Liver (tissue), 9 donors: ENCODE measurements around the gene CCT4. TPM values are rescaled to one million over a fixed set of nuclear protein-coding genes. Genes with fewer than 3 reads are reported as not detected.

Experiments
- DNase-seq: peaks from one replicate; pipeline ENCODE4 v3.0.0-alpha.2; 2017; ENCODE audit warnings: low spot score
- H3K27ac ChIP-seq, 2 donors: one replicate each; pipeline ENCODE4 v1.7.0; 2013; ENCODE audit warnings: inconsistent platforms in 2 of 2, low read length in 2 of 2, control low read depth in 1 of 2, low read depth in 1 of 2, mild to moderate bottlenecking in 1 of 2
- H3K27me3 ChIP-seq, 4 donors: one replicate each; pipeline versions ENCODE4 v1.6.1 to v1.7.0; 2013; ENCODE audit warnings: low read length in 3 of 4, inconsistent platforms in 1 of 4, mild to moderate bottlenecking in 1 of 4, moderate library complexity in 1 of 4; ENCODE audit not compliant: control insufficient read depth in 4 of 4, insufficient read depth in 4 of 4
- H3K36me3 ChIP-seq, 4 donors: one replicate each; pipeline versions ENCODE4 v1.6.1 to v1.7.0; 2013; ENCODE audit warnings: low read length in 3 of 4, mild to moderate bottlenecking in 3 of 4, low read depth in 1 of 4, moderate library complexity in 1 of 4; ENCODE audit not compliant: control insufficient read depth in 4 of 4, insufficient read depth in 3 of 4
- H3K4me1 ChIP-seq, 4 donors: one replicate each; pipeline versions ENCODE4 v1.6.1 to v1.7.0; 2013; ENCODE audit warnings: low read length in 3 of 4, mild to moderate bottlenecking in 3 of 4, moderate library complexity in 1 of 4; ENCODE audit not compliant: control insufficient read depth in 4 of 4, insufficient read depth in 4 of 4
- H3K4me3 ChIP-seq, 3 donors: one replicate each; pipeline versions ENCODE4 v1.6.1 to v1.7.0; 2013; ENCODE audit warnings: low read length in 3 of 3, control low read depth in 1 of 3, low read depth in 1 of 3, mild to moderate bottlenecking in 1 of 3
- H3K9ac ChIP-seq, 2 donors: one replicate each; pipeline ENCODE4 v1.7.0; 2013; ENCODE audit warnings: low read length in 2 of 2, mild to moderate bottlenecking in 2 of 2, moderate library complexity in 2 of 2, control low read depth in 1 of 2, low read depth in 1 of 2
- H3K9me3 ChIP-seq, 4 donors: one replicate each; pipeline versions ENCODE4 v1.6.1 to v1.7.0; 2013; ENCODE audit warnings: low read length in 3 of 4; ENCODE audit not compliant: control insufficient read depth in 4 of 4
- CTCF ChIP-seq: fragments of 150-350 bp; IDR thresholded peaks from 2 replicates; pipeline ENCODE4 v1.5.1; 2017; ENCODE audit warnings: improper control_type of control experiment, low read depth, low read length; ENCODE audit not compliant: missing input control
- EGR1 ChIP-seq, 2 donors: IDR thresholded peaks; 2 replicates each; pipeline ENCODE4 v1.6.1; 2016 to 2018; ENCODE audit warnings: antibody characterized with exemption in 2 of 2, low read depth in 2 of 2
- FOXA1 ChIP-seq: IDR thresholded peaks from 2 replicates; pipeline ENCODE4 v1.6.1; 2016; ENCODE audit warnings: antibody characterized with exemption
- FOXA2 ChIP-seq: IDR thresholded peaks from 2 replicates; pipeline ENCODE4 v1.6.1; 2016; ENCODE audit warnings: antibody characterized with exemption
- GABPA ChIP-seq, 2 donors: IDR thresholded peaks in 1 of 2; conservative IDR thresholded peaks in 1 of 2; 2 replicates each; pipeline ENCODE4 v1.6.1; 2016; ENCODE audit warnings: antibody characterized with exemption in 2 of 2, mild to moderate bottlenecking in 1 of 2, moderate library complexity in 1 of 2
- HNF4A ChIP-seq, 2 donors: conservative IDR thresholded peaks; 2 replicates each; pipeline ENCODE4 v1.6.1; 2016; ENCODE audit warnings: antibody characterized with exemption in 2 of 2, mild to moderate bottlenecking in 2 of 2
- HNF4G ChIP-seq: IDR thresholded peaks from 2 replicates; pipeline ENCODE4 v1.6.1; 2016; ENCODE audit warnings: antibody characterized with exemption
- JUND ChIP-seq, 2 donors: IDR thresholded peaks; 2 replicates each; pipeline ENCODE4 v1.6.1; 2016; ENCODE audit warnings: antibody characterized with exemption in 2 of 2
- MAX ChIP-seq: IDR thresholded peaks from 2 replicates; pipeline ENCODE4 v1.6.1; 2016; ENCODE audit warnings: antibody characterized with exemption
- RAD21 ChIP-seq, 2 donors: IDR thresholded peaks; 2 replicates each; pipeline ENCODE4 v1.6.1; 2016; ENCODE audit warnings: antibody characterized with exemption in 2 of 2, mild to moderate bottlenecking in 2 of 2
- RXRA ChIP-seq, 2 donors: IDR thresholded peaks; 2 replicates each; pipeline ENCODE4 v1.6.1; 2017 to 2018; ENCODE audit warnings: antibody characterized with exemption in 2 of 2, mild to moderate bottlenecking in 1 of 2
- TAF1 ChIP-seq: conservative IDR thresholded peaks from 2 replicates; pipeline ENCODE4 v1.6.1; 2016; ENCODE audit warnings: antibody characterized with exemption, mild to moderate bottlenecking
- YY1 ChIP-seq: IDR thresholded peaks from 2 replicates; pipeline ENCODE4 v1.6.1; 2016; ENCODE audit warnings: antibody characterized with exemption, mild to moderate bottlenecking
- ZBTB33 ChIP-seq: IDR thresholded peaks from 2 replicates; pipeline ENCODE4 v1.6.1; 2016; ENCODE audit warnings: antibody characterized with exemption
- WGBS: extraction: QIAGEN DNeasy Blood & Tissue Kit; methylation state at CpG from one replicate; pipeline ENCODE4 v1.1.7; 2013; 5-methylcytosine and 5-hydroxymethylcytosine counted together
- polyA plus RNA-seq, 2 donors: library from polyadenylated mRNA; stranded (reverse) in 1 of 2; unstranded in 1 of 2; fragments of 200-250 nt in 1 of 2; fragments of >200 nt in 1 of 2; fragmentation: Nextera tagmentation in 1 of 2; extraction: Ambion mirVana in 1 of 2; gene quantifications; one replicate each; pipeline versions ENCODE4 v1.2.1 to v1.2.3, GENCODE V29; 2013 to 2015
- total RNA-seq, 2 donors: library from RNA; depleted of rRNA; stranded (reverse); fragments of >200 nt; gene quantifications; one replicate each; pipeline ENCODE4 v1.2.3, GENCODE V29; 2014
- TF ChIP-seq, protein P1 (sequence below): IDR thresholded peaks from 2 replicates; pipeline ENCODE4 v1.6.1; 2016; ENCODE audit warnings: antibody characterized with exemption, mild to moderate bottlenecking
- donor health status: healthy.
- donor health status: healthy.
- donor health status: healthy.
- donor health status: healthy.
- donor health status: healthy.

CCT4 gene
- total and polyA plus RNA-seq, 4 donors: 35.7 to 65.2 (median 38.4) TPM

DNA sequence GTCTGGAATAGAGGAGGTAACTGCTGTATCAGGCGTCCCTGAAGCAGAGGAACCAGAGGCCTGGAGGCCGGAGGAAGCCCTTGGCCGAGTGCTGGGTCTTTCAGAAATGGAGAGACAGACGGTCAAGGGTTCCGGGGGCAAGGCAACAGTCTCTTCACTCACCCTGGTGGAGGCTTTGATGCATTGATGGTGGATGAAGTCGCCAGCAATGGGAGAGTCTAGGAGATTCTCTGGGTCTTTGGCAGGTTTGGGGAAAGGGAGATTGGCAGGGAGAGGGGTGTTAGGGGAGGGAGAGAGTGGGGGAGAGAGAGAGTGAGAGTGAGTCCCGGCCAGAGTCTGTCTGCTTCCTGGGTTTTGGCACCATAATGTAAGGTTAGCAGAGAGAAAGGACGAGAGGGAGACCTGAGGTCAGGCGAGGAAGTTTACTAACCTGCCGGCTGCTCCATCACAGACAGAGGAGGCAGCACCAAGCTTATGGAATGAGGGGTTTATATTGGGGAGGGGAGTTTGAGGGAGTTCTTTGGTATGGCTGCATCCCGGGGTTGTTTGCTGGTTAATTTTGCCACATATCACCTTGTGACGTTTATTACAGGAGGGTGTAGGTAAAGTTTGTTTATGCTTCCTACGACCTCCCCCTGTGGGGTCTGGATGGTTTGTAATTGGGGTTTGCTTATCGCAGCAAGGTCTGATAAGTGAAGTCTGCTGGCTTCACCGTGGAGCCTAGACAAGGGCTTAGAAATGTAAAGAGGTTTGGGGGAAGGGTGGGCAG lies 36.6 kb upstream of the CCT4 start:
- TF ChIP-seq EGR1 (IDR thresholded peaks at IDR 0.05; ENCODE audit: low read depth in 2 of 2) (no peak), CTCF (no peak), MAX (no peak), RAD21 (IDR thresholded peaks at IDR 0.05) (no peak)
- Histone ChIP-seq H3K4me3 (no peak overlapping the region), H3K9me3 (no peaks in the 10 kb centered on the region), H3K9ac (no peak overlapping the region), H3K4me1 (no peaks in the 10 kb centered on the region), H3K27ac (no peak overlapping the region), H3K36me3 (peaks cover 0 to 3% (median 0%) of the 10 kb centered on the region in 4 donors), H3K27me3 (no peaks in the 10 kb centered on the region)
- whole genome bisulfite sequencing: 87% methylated on average over 15 of the region's 15 CpGs
- DNase-seq: no peak

DNA sequence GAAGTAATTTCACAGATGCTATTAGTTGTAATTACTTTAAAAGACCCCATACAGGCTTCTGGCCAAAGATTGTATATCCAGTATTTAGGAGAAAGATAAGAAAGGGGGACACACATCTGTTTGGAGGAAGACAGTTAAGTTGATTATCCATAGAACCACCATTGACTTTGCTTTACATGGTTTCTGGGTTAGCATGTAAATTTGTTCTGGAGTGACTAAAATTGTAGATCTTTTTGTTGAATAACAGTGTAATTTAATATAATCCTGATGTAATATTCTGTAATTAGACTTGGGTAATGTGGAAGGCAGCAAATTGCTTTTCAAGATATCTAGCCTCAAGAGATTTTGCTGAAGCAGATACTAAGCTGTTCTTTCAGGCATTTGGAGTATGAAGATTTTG lies 34.3 kb upstream of the CCT4 start:
- no peak for DNase-seq
- H3K36me3 ChIP-seq: peaks cover 0 to 3% (median 1%) of the 10 kb centered on the region in 4 donors
- H3K9me3 ChIP-seq: no peaks in the 10 kb centered on the region
- H3K4me3 ChIP-seq: no peak overlapping the region
- TF ChIP-seq YY1: no peak
- TF ChIP-seq TAF1: no peak
- TF ChIP-seq ZBTB33: no peak
- no peak for TF ChIP-seq CTCF
- no peak for TF ChIP-seq RXRA (IDR thresholded peaks at IDR 0.05)
- TF ChIP-seq FOXA1: no peak
- TF ChIP-seq, protein P1, sequence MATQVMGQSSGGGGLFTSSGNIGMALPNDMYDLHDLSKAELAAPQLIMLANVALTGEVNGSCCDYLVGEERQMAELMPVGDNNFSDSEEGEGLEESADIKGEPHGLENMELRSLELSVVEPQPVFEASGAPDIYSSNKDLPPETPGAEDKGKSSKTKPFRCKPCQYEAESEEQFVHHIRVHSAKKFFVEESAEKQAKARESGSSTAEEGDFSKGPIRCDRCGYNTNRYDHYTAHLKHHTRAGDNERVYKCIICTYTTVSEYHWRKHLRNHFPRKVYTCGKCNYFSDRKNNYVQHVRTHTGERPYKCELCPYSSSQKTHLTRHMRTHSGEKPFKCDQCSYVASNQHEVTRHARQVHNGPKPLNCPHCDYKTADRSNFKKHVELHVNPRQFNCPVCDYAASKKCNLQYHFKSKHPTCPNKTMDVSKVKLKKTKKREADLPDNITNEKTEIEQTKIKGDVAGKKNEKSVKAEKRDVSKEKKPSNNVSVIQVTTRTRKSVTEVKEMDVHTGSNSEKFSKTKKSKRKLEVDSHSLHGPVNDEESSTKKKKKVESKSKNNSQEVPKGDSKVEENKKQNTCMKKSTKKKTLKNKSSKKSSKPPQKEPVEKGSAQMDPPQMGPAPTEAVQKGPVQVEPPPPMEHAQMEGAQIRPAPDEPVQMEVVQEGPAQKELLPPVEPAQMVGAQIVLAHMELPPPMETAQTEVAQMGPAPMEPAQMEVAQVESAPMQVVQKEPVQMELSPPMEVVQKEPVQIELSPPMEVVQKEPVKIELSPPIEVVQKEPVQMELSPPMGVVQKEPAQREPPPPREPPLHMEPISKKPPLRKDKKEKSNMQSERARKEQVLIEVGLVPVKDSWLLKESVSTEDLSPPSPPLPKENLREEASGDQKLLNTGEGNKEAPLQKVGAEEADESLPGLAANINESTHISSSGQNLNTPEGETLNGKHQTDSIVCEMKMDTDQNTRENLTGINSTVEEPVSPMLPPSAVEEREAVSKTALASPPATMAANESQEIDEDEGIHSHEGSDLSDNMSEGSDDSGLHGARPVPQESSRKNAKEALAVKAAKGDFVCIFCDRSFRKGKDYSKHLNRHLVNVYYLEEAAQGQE: no peak
- TF ChIP-seq HNF4A (conservative IDR thresholded peaks at IDR 0.05): no peak
- TF ChIP-seq MAX: no peak
- TF ChIP-seq JUND (IDR thresholded peaks at IDR 0.05): no peak
- no peak for TF ChIP-seq FOXA2
- TF ChIP-seq GABPA (IDR thresholded peaks at IDR 0.05 in 1 of 2, conservative IDR thresholded peaks at IDR 0.05 in 1 of 2): no peak
- TF ChIP-seq RAD21 (IDR thresholded peaks at IDR 0.05): no peak
- no peak for TF ChIP-seq HNF4G
- H3K27me3 ChIP-seq: no peaks in the 10 kb centered on the region
- no peak overlapping the region for H3K9ac ChIP-seq
- H3K27ac ChIP-seq: no peak overlapping the region
- no peaks in the 10 kb centered on the region for H3K4me1 ChIP-seq
